ENCODE results near the gene SETD1B. TPM values are rescaled to one million over a fixed set of nuclear protein-coding genes. Genes with fewer than 3 reads are reported as not detected.

The SETD1B gene
- total and polyA plus RNA-seq, 9 donors: 6.2 to 44.6 (median 28.6) TPM

GRCh38 chr12:121799156-121799841 is 4.5 kb upstream of the SETD1B start:
- Histone ChIP-seq H3K4me1 (ENCODE audit: insufficient read depth) (peaks cover 21% of the 10 kb centered on the region), H3K27ac (peak overlapping the region; percentile 100)
- intact Hi-C loops (cut with DNase I): loop anchor here in 2 of 4 donors (5.0 kb wide), 2 partner anchors 88 to 93 kb away; partner anchors contain the start of gene PSMD9 (in 1 of the 2)

GRCh38 chr12:121799842-121800693 is 3.7 kb upstream of the SETD1B start:
- Histone ChIP-seq H3K4me3 (peak overlapping the region; percentile 77), H3K9me3 (no peaks in the 10 kb centered on the region), H3K36me3 (no peaks in the 10 kb centered on the region), H3K27ac (peak overlapping the region; percentile 100), H3K4me1 (ENCODE audit: insufficient read depth) (peaks cover 21% of the 10 kb centered on the region), H3K27me3 (no peaks in the 10 kb centered on the region)
- DNase-seq: peak; percentile 94 to 96 (median 95)
- TF ChIP-seq EP300 (IDR thresholded peaks at IDR 0.05): no peak
- TF ChIP-seq POLR2A (IDR thresholded peaks at IDR 0.05): peak; percentile 90
- intact Hi-C loops (cut with DNase I): loop anchor here in 2 of 4 donors (5.0 to 10.0 kb wide), 3 partner anchors 87 to 325 kb away; partner anchors contain the start of gene PSMD9 (in 1 of the 2)
- WGBS, 3 donors: 0 to 1% (median 0%) methylated on average over 56 to 84 of the region's 84 CpGs

More at GRCh38 chr12:121799156-121799841, 4.5 kb upstream of the SETD1B start:
- Histone ChIP-seq H3K27me3 (no peaks in the 10 kb centered on the region), H3K36me3 (no peaks in the 10 kb centered on the region), H3K9me3 (no peaks in the 10 kb centered on the region), H3K4me3 (peak overlapping the region; percentile 77)
- WGBS, 3 donors: 14 to 19% (median 16%) methylated on average over 19 to 29 of the region's 30 CpGs
- TF ChIP-seq CTCF (IDR thresholded peaks at IDR 0.05): no peak
- no peak for TF ChIP-seq EP300 (IDR thresholded peaks at IDR 0.05)
- TF ChIP-seq POLR2A (IDR thresholded peaks at IDR 0.05): no peak
- DNase-seq: peak in 3 of 5 donors; percentile 67 to 74 (median 73)

- TF ChIP-seq CTCF (IDR thresholded peaks at IDR 0.05) (no peak), POLR2A (IDR thresholded peaks at IDR 0.05) (peak; percentile 35)
- Histone ChIP-seq H3K4me3 (peak overlapping the region; percentile 77), H3K9me3 (no peaks in the 10 kb centered on the region), H3K4me1 (ENCODE audit: insufficient read depth) (peaks cover 23% of the 10 kb centered on the region), H3K36me3 (no peaks in the 10 kb centered on the region), H3K27me3 (no peaks in the 10 kb centered on the region), H3K27ac (peak overlapping the region; percentile 100)
- WGBS, 3 donors: 1 to 2% (median 1%) methylated on average over 62 to 86 of the region's 86 CpGs
- intact Hi-C loops (cut with DNase I): loop anchor here in 1 of 4 donors (10.0 kb wide), 1 partner anchor 324 kb away; no protein-coding TSS in a partner anchor
- DNase-seq: peak; percentile 63 to 84 (median 76)
Observed at GRCh38 chr12:121800694-121801594, 2.9 kb upstream of the SETD1B start.

GRCh38 chr12:121801595-121802484 is 2.0 kb upstream of the SETD1B start:
- peak overlapping the region; percentile 77 for H3K4me3 ChIP-seq
- H3K9me3 ChIP-seq: no peaks in the 10 kb centered on the region
- no peaks in the 10 kb centered on the region for H3K36me3 ChIP-seq
- DNase-seq: no peak
- intact Hi-C loops (cut with DNase I): loop anchor here in 1 of 4 donors (10.0 kb wide), 1 partner anchor 323 kb away; no protein-coding TSS in a partner anchor
- 1 to 5% (median 3%) methylated on average over 18 of the region's 18 CpGs for WGBS, 3 donors
- H3K4me1 ChIP-seq (ENCODE audit: insufficient read depth): peaks cover 22% of the 10 kb centered on the region
- H3K27me3 ChIP-seq: no peaks in the 10 kb centered on the region
- no peak for TF ChIP-seq CTCF (IDR thresholded peaks at IDR 0.05)
- TF ChIP-seq POLR2A (IDR thresholded peaks at IDR 0.05): no peak
- no peak for TF ChIP-seq EP300 (IDR thresholded peaks at IDR 0.05)
- peak overlapping the region; percentile 100 for H3K27ac ChIP-seq
